WTC11 (cell line): ENCODE results near the gene GJB2. TPM values are rescaled to one million over a fixed set of nuclear protein-coding genes. Genes with fewer than 3 reads are reported as not detected.

Source experiments
- ATAC-seq: fragments of 200-7000 bp; cut with Tn5 transposase; 2 replicates; pipeline ENCODE4 v1.10.0; 2021; ENCODE audit warnings: mild to moderate bottlenecking, moderate library complexity
- CTCF ChIA-PET: fragments of 300-600 bp; sonication (Branson Sonifier 250); formaldehyde crosslinking; loops from one replicate; lab custom pipeline; 2021; ENCODE audit warnings: antibody characterized with exemption; lab: Charles Lee
- POLR2A ChIA-PET: fragments of 350-600 bp; sonication (Branson Sonifier 250); formaldehyde crosslinking; loops from one replicate; lab custom pipeline; 2021; ENCODE audit warnings: antibody characterized with exemption; lab: Charles Lee
- DNase-seq: peaks from one replicate; pipeline ENCODE4 v3.0.0; 2021; ENCODE audit warnings: low spot score
- H3K27ac Mint-ChIP-seq: 2 replicates; pipeline ENCODE4 v1.8.0; 2021; ENCODE audit warnings: mixed read lengths
- H3K27me3 Mint-ChIP-seq: 2 replicates; pipeline ENCODE4 v1.8.0; 2021; ENCODE audit warnings: low read depth, mild to moderate bottlenecking, moderate library complexity, mixed read lengths
- H3K36me3 Mint-ChIP-seq: 2 replicates; pipeline ENCODE4 v1.8.0; 2021; ENCODE audit warnings: mixed read lengths
- H3K4me1 Mint-ChIP-seq: 2 replicates; pipeline ENCODE4 v1.8.0; 2022; ENCODE audit warnings: mixed read lengths
- H3K4me3 Mint-ChIP-seq: 2 replicates; pipeline ENCODE4 v1.8.0; 2021; ENCODE audit warnings: mild to moderate bottlenecking, moderate library complexity, mixed read lengths
- H3K9me3 Mint-ChIP-seq: 2 replicates; pipeline ENCODE4 v1.8.0; 2021; ENCODE audit warnings: mixed read lengths
- CREM ChIP-seq: sonication (generic); formaldehyde crosslinking; IDR thresholded peaks from 2 replicates; pipeline ENCODE4 v1.8.1; 2022; ENCODE audit warnings: mild to moderate bottlenecking, missing genetic modification reagents, moderate library complexity
- E2F4 ChIP-seq: sonication (generic); formaldehyde crosslinking; IDR thresholded peaks from 2 replicates; pipeline ENCODE4 v1.8.1; 2022; ENCODE audit warnings: low read depth, mild to moderate bottlenecking, moderate library complexity, missing genetic modification reagents, borderline replicate concordance
- ERG ChIP-seq: fragments of 250-450 bp; sonication (Bioruptor Pico); IDR thresholded peaks from 2 replicates; pipeline ENCODE4 v1.8.0; 2021; ENCODE audit warnings: mild to moderate bottlenecking
- FOXP1 ChIP-seq: sonication (generic); formaldehyde crosslinking; IDR thresholded peaks from 2 replicates; pipeline ENCODE4 v1.8.0; 2022; ENCODE audit warnings: missing genetic modification reagents, mild to moderate bottlenecking, moderate library complexity, borderline replicate concordance
- GABPB1 ChIP-seq: sonication (generic); formaldehyde crosslinking; IDR thresholded peaks from 2 replicates; pipeline ENCODE4 v1.8.1; 2023; ENCODE audit warnings: mild to moderate bottlenecking, missing genetic modification reagents
- IRF2 ChIP-seq: sonication (generic); formaldehyde crosslinking; IDR thresholded peaks from 2 replicates; pipeline ENCODE4 v1.8.0; 2022; ENCODE audit warnings: low read depth, missing genetic modification reagents, borderline replicate concordance
- NFE2L1 ChIP-seq: sonication (generic); formaldehyde crosslinking; IDR thresholded peaks from 2 replicates; pipeline ENCODE4 v1.8.1; 2023; ENCODE audit warnings: missing genetic modification reagents
- PREB ChIP-seq: sonication (generic); formaldehyde crosslinking; IDR thresholded peaks from 2 replicates; pipeline ENCODE4 v1.8.1; 2022; ENCODE audit warnings: mild to moderate bottlenecking, missing genetic modification reagents, moderate library complexity, borderline replicate concordance
- RELA ChIP-seq: sonication (generic); formaldehyde crosslinking; IDR thresholded peaks from 2 replicates; pipeline ENCODE4 v1.8.1; 2022; ENCODE audit warnings: missing genetic modification reagents, mild to moderate bottlenecking, borderline replicate concordance
- SOX15 ChIP-seq: fragments of 250-450 bp; sonication (Bioruptor Pico); IDR thresholded peaks from 2 replicates; pipeline ENCODE4 v1.9.0; 2021; ENCODE audit warnings: mild to moderate bottlenecking
- TP53 ChIP-seq: sonication (generic); formaldehyde crosslinking; IDR thresholded peaks from 2 replicates; pipeline ENCODE4 v1.8.1; 2023; ENCODE audit warnings: mild to moderate bottlenecking, missing genetic modification reagents
- USF1 ChIP-seq: sonication (generic); formaldehyde crosslinking; IDR thresholded peaks from 2 replicates; pipeline ENCODE4 v1.8.0; 2022; ENCODE audit warnings: mild to moderate bottlenecking, missing genetic modification reagents
- ZBTB21 ChIP-seq: sonication (generic); formaldehyde crosslinking; IDR thresholded peaks from 2 replicates; pipeline ENCODE4 v1.8.1; 2023; ENCODE audit warnings: mild to moderate bottlenecking, missing genetic modification reagents, borderline replicate concordance
- ZNF416 ChIP-seq: fragments of 250-450 bp; sonication (Bioruptor Pico); IDR thresholded peaks from 2 replicates; pipeline ENCODE4 v1.9.0; 2021; ENCODE audit warnings: mild to moderate bottlenecking, inconsistent platforms
- ZNF423 ChIP-seq: fragments of 250-450 bp; sonication (Bioruptor Pico); IDR thresholded peaks from 2 replicates; pipeline ENCODE4 v2.1.2; 2022; ENCODE audit warnings: mild to moderate bottlenecking, moderate library complexity
- ZNF425 ChIP-seq: fragments of 250-450 bp; sonication (Bioruptor Pico); conservative IDR thresholded peaks from 2 replicates; pipeline ENCODE4 v1.9.0; 2021; ENCODE audit warnings: mild to moderate bottlenecking
- ZNF512 ChIP-seq: sonication (generic); formaldehyde crosslinking; IDR thresholded peaks from 2 replicates; pipeline ENCODE4 v1.8.1; 2022; ENCODE audit warnings: missing genetic modification reagents, borderline replicate concordance
- total RNA-seq: library from RNA; stranded (reverse); gene quantifications from 3 replicates; pipeline ENCODE4 v1.2.3, GENCODE V29; 2021
- TF ChIP-seq, protein P1 (sequence below): sonication (generic); formaldehyde crosslinking; IDR thresholded peaks from 2 replicates; pipeline ENCODE4 v1.8.0; 2022; ENCODE audit warnings: mild to moderate bottlenecking, missing genetic modification reagents
- TF ChIP-seq, protein P2 (sequence below): sonication (generic); formaldehyde crosslinking; IDR thresholded peaks from 2 replicates; pipeline ENCODE4 v1.8.1; 2023; ENCODE audit warnings: mild to moderate bottlenecking, missing genetic modification reagents, moderate library complexity

GJB2 gene
- total RNA-seq, 1 experiment from 2014 or later: 0.11 TPM

DNA sequence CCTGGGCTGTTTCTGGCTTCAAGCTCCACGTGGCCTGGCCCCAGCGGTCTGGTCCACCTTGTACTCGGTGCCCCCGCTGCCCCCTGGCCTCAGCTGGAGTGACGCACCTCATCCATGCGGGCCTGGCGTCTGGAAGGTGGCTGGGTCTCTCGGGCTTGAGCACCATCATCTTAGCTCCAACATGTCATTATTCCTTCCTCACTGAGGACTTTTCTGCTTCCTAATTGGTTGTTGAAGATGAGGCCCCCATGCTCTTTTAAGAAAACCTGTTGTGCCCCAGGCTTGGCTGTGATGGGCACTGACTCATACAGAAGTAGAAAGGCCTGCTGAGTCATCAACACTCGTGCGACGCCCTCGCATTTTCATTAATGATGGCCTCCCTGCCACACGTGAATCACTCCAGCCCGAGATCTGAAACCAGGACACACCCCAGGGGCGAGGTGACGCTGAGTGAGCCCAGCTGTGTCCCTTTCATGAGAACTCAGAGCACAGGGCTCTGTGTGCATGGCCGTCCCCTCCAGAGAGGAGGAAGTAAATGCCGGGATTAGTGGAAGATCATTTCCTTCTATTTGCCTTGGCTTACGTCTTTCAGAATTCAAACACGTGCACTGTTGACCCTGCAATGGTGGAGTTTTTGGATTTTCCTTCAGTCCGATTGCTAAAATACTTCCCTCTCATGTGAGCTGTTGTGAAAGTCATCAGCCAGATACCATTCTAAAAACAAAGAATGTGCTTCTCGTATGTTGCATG lies 17.9 kb downstream of the GJB2 start:
- Mint-ChIP-seq H3K4me3 (no peak overlapping the region), H3K9me3 (no peaks in the 10 kb centered on the region), H3K27me3 (no peaks in the 10 kb centered on the region; the same call in 1 of the 2 replicates), H3K4me1 (peaks cover 6% of the 10 kb centered on the region; the same call in 1 of the 2 replicates), H3K36me3 (no peaks in the 10 kb centered on the region), H3K27ac (no peak overlapping the region)
- no peak for DNase-seq
- POLR2A ChIA-PET: no interaction called here
- CTCF ChIA-PET: interaction anchor here (0.7 kb wide), 1 partner anchor 22 kb away, joined by 3 read pairs; no protein-coding TSS in a partner anchor
- TF ChIP-seq ZBTB21 (CRISPR knock-in tag) (no peak), IRF2 (no peak), ZNF425 (CRISPR knock-in tag) (no peak), RELA (CRISPR knock-in tag) (no peak), ERG (no peak)
- TF ChIP-seq, protein P1, sequence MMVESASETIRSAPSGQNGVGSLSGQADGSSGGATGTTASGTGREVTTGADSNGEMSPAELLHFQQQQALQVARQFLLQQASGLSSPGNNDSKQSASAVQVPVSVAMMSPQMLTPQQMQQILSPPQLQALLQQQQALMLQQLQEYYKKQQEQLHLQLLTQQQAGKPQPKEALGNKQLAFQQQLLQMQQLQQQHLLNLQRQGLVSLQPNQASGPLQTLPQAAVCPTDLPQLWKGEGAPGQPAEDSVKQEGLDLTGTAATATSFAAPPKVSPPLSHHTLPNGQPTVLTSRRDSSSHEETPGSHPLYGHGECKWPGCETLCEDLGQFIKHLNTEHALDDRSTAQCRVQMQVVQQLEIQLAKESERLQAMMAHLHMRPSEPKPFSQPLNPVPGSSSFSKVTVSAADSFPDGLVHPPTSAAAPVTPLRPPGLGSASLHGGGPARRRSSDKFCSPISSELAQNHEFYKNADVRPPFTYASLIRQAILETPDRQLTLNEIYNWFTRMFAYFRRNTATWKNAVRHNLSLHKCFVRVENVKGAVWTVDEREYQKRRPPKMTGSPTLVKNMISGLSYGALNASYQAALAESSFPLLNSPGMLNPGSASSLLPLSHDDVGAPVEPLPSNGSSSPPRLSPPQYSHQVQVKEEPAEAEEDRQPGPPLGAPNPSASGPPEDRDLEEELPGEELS (CRISPR knock-in tag): no peak
- ATAC-seq: peak; percentile 47

- H3K4me3 Mint-ChIP-seq: no peak overlapping the region
- no peaks in the 10 kb centered on the region; the same call in 1 of the 2 replicates for H3K27me3 Mint-ChIP-seq
- no peaks in the 10 kb centered on the region for H3K36me3 Mint-ChIP-seq
- peaks cover 6% of the 10 kb centered on the region; the same call in 1 of the 2 replicates for H3K4me1 Mint-ChIP-seq
- ChIA-PET CTCF (interaction anchor here (0.9 kb wide), 1 partner anchor 24 kb away, joined by 4 read pairs; no protein-coding TSS in a partner anchor), POLR2A (interaction anchor here (0.6 kb wide), 1 partner anchor 396 kb away, joined by 4 read pairs; no protein-coding TSS in a partner anchor)
- no peak overlapping the region for H3K27ac Mint-ChIP-seq
- no peak for ATAC-seq
- DNase-seq: no peak
- no peaks in the 10 kb centered on the region for H3K9me3 Mint-ChIP-seq
- TF ChIP-seq E2F4 (CRISPR knock-in tag) (no peak), ZNF423 (no peak)
Observed at GRCh38 chr13:20173116-20173746, 19.5 kb downstream of the GJB2 start.

- ATAC-seq (no peak), DNase-seq (no peak)
- CTCF ChIA-PET: interaction anchor here (1.3 kb wide), 1 partner anchor 26 kb away, joined by 4 read pairs; no protein-coding TSS in a partner anchor
- Mint-ChIP-seq H3K27ac (no peak overlapping the region), H3K9me3 (no peaks in the 10 kb centered on the region), H3K4me3 (no peak overlapping the region), H3K4me1 (peaks cover 15% of the 10 kb centered on the region), H3K36me3 (no peaks in the 10 kb centered on the region), H3K27me3 (no peaks in the 10 kb centered on the region; the same call in 1 of the 2 replicates)
- POLR2A ChIA-PET: no interaction called here
- TF ChIP-seq, protein P2, sequence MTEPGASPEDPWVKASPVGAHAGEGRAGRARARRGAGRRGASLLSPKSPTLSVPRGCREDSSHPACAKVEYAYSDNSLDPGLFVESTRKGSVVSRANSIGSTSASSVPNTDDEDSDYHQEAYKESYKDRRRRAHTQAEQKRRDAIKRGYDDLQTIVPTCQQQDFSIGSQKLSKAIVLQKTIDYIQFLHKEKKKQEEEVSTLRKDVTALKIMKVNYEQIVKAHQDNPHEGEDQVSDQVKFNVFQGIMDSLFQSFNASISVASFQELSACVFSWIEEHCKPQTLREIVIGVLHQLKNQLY (CRISPR knock-in tag): no peak
- TF ChIP-seq CREM (CRISPR knock-in tag) (no peak), PREB (CRISPR knock-in tag) (no peak), USF1 (CRISPR knock-in tag) (no peak), ZNF416 (no peak), NFE2L1 (CRISPR knock-in tag) (no peak), FOXP1 (CRISPR knock-in tag) (no peak), GABPB1 (CRISPR knock-in tag) (no peak), SOX15 (CRISPR knock-in tag) (no peak), TP53 (CRISPR knock-in tag) (no peak), ZNF512 (no peak)
Observed at GRCh38 chr13:20171364-20171763, 21.4 kb downstream of the GJB2 start.
